ENCODE results near the gene IGFBP1. TPM values are rescaled to one million over a fixed set of nuclear protein-coding genes. Genes with fewer than 3 reads are reported as not detected.
A peak's percentile ranks its signal among the peaks of the same experiment; 100 is the strongest.

Gene IGFBP1
- total RNA-seq, 1 donor from 2014 or later: 16.5 TPM

DNA sequence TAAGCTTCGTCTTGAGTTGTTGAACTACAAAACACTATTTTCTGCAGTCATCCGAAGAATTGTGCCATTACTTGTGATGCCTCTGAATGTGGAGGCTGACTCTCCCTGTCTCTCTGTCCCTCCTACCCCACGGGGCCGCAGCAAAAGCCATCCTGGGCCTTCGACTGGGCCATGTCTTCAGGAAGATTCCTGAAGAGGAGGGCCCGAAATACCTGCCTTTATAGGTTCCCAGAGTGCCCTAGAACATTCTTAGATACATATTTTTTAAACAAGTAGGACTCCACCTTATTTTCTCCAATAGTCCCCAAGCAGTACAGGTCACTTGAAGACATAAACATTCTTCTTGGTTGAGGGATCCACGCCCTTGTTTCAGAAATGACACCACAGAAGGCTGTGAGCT lies 24.7 kb downstream of the IGFBP1 start:
- DNase-seq (ENCODE audit: low read depth): no peak
- no peak overlapping the region for H3K4me3 ChIP-seq (ENCODE audit: low read depth, low read length)
- TF ChIP-seq, protein P1, sequence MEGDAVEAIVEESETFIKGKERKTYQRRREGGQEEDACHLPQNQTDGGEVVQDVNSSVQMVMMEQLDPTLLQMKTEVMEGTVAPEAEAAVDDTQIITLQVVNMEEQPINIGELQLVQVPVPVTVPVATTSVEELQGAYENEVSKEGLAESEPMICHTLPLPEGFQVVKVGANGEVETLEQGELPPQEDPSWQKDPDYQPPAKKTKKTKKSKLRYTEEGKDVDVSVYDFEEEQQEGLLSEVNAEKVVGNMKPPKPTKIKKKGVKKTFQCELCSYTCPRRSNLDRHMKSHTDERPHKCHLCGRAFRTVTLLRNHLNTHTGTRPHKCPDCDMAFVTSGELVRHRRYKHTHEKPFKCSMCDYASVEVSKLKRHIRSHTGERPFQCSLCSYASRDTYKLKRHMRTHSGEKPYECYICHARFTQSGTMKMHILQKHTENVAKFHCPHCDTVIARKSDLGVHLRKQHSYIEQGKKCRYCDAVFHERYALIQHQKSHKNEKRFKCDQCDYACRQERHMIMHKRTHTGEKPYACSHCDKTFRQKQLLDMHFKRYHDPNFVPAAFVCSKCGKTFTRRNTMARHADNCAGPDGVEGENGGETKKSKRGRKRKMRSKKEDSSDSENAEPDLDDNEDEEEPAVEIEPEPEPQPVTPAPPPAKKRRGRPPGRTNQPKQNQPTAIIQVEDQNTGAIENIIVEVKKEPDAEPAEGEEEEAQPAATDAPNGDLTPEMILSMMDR (conservative IDR thresholded peaks at IDR 0.05; ENCODE audit: low read depth, low read length): no peak

DNA sequence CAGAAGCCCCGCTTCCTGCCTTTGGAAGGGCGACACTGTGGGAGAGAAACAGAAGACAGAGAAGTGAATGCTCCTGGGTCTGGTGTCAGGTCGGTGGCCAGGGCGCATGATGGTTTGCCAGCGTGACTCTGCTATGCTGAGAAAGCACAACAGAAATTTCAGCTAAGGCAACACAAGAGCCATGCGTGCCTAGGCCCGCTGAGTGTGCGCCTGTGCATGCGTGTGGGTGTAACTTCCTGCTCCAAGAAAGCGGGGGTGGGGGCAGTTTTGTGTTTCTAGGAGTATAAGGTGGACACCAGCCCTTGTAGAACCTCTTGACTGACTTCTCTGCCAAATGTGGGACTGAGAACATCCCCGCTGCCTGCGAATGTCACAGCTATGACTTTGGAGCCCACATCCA lies 26.6 kb downstream of the IGFBP1 start:
- H3K4me3 ChIP-seq (ENCODE audit: low read depth, low read length): no peak overlapping the region
- no peak for DNase-seq (ENCODE audit: low read depth)
- TF ChIP-seq, protein P1 (conservative IDR thresholded peaks at IDR 0.05; ENCODE audit: low read depth, low read length): no peak

DNA sequence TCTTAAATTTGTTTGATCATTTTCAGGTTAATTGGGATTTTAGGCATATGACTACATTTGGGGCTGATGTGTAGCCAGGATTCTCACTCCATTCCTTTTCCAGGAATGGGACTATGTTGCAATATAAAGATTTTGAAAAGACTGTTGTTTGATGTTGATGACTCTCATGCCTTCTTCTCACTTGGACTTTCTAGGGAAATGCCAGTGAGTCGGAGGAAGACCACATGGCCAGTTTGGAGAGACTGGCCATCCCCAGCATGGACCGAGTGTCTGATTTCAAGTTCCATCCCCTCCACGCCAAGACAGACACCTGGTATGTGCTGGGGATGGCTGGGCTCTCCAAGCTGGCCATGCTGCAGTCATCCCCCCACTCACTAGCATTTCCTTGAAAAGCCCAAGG lies 27.3 kb downstream of the IGFBP1 start:
- TF ChIP-seq, protein P1 (conservative IDR thresholded peaks at IDR 0.05; ENCODE audit: low read depth, low read length): no peak
- DNase-seq (ENCODE audit: low read depth): no peak
- no peak overlapping the region for H3K4me3 ChIP-seq (ENCODE audit: low read depth, low read length)

DNA sequence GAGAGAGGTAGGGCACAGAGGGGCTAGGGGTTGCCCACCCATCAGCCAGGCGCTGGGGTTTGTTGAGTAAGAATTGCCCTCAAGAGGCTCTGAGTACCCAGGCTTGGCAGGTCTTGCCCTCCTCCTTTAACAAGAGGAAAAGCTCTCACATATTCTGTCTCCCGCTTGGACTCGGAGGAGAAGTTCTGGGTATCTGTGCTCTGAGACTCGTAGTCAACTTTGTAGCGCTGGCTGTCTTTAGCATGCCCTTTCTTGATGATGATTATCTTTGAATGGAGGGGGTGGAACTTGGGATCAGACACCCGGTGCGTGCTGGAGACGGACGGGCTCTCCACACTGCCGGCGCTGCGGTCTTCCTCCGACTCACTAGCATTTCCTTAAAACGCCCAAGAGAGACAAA lies 28.8 kb downstream of the IGFBP1 start:
- no peak for DNase-seq (ENCODE audit: low read depth)
- no peak overlapping the region for H3K4me3 ChIP-seq (ENCODE audit: low read depth, low read length)
- TF ChIP-seq, protein P1 (conservative IDR thresholded peaks at IDR 0.05; ENCODE audit: low read depth, low read length): no peak

DNA sequence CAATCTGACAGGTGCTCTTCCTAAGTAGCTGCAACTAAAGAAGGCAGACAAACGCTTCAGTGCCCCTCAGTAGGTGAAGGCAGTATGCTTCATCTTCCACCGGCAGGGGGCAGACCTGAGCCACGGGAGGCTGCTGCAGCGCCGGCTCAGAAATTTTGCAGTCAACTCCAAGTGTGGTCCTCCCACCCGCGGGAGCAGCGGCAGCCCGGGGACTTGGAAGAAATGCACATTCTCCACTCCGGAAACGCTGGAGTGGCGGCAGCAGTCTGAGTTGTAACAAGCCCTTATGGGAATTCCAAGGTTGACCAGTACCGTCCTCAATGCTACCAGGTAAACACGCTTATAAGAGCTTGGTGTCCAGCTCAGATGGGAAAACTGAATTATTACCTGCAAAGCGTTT lies 29.4 kb downstream of the IGFBP1 start:
- peak overlapping the region; percentile 64 for H3K4me3 ChIP-seq (ENCODE audit: low read depth, low read length)
- TF ChIP-seq, protein P1 (conservative IDR thresholded peaks at IDR 0.05; ENCODE audit: low read depth, low read length): peak; percentile 96
- DNase-seq (ENCODE audit: low read depth): no peak

DNA sequence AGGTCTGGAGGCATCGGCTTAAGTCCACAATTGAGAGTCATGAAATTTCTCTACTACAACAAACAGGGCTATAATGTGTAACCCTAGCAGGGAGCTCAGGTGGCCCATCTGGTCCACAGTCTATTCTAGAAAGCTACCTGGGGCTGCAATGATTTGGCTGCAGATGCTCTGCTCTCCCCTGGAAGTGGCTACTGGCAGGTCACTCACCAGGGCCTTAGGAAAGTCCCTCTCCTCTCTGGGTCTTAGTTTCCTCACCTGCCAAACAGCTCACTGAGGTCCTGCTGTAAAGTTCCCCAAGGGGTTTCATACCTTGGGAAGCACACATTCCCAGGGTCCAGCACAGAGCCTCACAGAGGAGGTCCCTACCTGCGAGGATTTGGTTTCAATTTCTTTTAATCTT lies 30.3 kb downstream of the IGFBP1 start:
- TF ChIP-seq, protein P1 (conservative IDR thresholded peaks at IDR 0.05; ENCODE audit: low read depth, low read length): no peak
- peak overlapping the region; percentile 64 for H3K4me3 ChIP-seq (ENCODE audit: low read depth, low read length)
- DNase-seq (ENCODE audit: low read depth): no peak

DNA sequence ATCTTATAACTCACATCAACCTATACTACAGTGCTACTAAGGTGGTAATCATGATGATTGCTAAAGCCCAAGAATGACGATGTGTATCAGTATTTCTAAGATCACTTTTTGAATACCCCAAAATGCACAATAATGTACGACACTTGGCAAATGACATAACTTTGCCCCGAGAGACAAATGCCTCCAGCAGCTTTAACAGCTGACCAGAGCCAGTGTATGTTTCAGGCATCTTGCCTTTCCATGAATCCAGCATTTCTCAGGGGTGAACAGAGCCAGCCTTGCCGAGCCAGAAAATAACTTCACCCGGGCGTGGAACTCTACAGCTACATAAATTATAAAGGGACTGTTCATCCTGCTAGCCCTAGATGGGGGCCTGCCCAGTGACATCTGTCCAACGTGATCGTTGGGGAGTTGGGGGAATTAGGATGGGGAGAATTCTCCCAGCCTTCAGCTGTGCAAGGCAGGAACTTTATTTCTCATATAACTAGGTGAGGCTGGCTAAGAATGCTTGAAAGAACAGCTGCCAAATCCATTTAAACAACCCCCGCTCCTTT lies 31.0 kb downstream of the IGFBP1 start:
- H3K4me3 ChIP-seq (ENCODE audit: low read depth, low read length): peak overlapping the region; percentile 64
- no peak for DNase-seq (ENCODE audit: low read depth)
- TF ChIP-seq, protein P1 (conservative IDR thresholded peaks at IDR 0.05; ENCODE audit: low read depth, low read length): no peak
